Endothelial cell (in vitro differentiated cells): ENCODE results near the gene MAP3K2. TPM values are rescaled to one million over a fixed set of nuclear protein-coding genes. Genes with fewer than 3 reads are reported as not detected.

Experiments used
- DNase-seq: peaks from one replicate; pipeline ENCODE4 v3.0.0; 2021; ENCODE audit warnings: low spot score
- H3K27ac Mint-ChIP-seq: one replicate; pipeline ENCODE4 v1.8.0; 2021; ENCODE audit warnings: mixed read lengths, inconsistent platforms; ENCODE audit not compliant: unreplicated experiment
- H3K27me3 Mint-ChIP-seq: one replicate; pipeline ENCODE4 v1.8.0; 2021; ENCODE audit warnings: mild to moderate bottlenecking, moderate library complexity, mixed read lengths, inconsistent platforms; ENCODE audit not compliant: unreplicated experiment
- H3K36me3 Mint-ChIP-seq: one replicate; pipeline ENCODE4 v1.8.0; 2021; ENCODE audit warnings: mild to moderate bottlenecking, low read depth, mixed read lengths, inconsistent platforms; ENCODE audit not compliant: unreplicated experiment
- H3K4me1 Mint-ChIP-seq: one replicate; pipeline ENCODE4 v1.8.0; 2021; ENCODE audit warnings: mild to moderate bottlenecking, mixed read lengths, inconsistent platforms; ENCODE audit not compliant: unreplicated experiment
- H3K4me3 Mint-ChIP-seq: one replicate; pipeline ENCODE4 v1.8.0; 2021; ENCODE audit warnings: mild to moderate bottlenecking, mixed read lengths, inconsistent platforms; ENCODE audit not compliant: unreplicated experiment
- H3K9me3 Mint-ChIP-seq: one replicate; pipeline ENCODE4 v1.8.0; 2021; ENCODE audit warnings: mixed read lengths, inconsistent platforms; ENCODE audit not compliant: unreplicated experiment
- total RNA-seq: library from RNA; stranded (reverse); fragmentation: NEBNext Ultra II Directional; extraction: Animal tissue kit (Norgen Biotek cat#: 25700); gene quantifications from one replicate; pipeline ENCODE4 v1.2.1, GENCODE V29; 2021; ENCODE audit not compliant: unreplicated experiment
- TF ChIP-seq, protein P1 (sequence below): fragments of 200-600 bp; sonication (generic); IDR thresholded peaks from one replicate; pipeline ENCODE4 v1.5.0; 2021; ENCODE audit warnings: antibody characterized with exemption; ENCODE audit not compliant: unreplicated experiment

The MAP3K2 gene
- total RNA-seq, 1 donor from 2014 or later: 27.3 TPM

DNA sequence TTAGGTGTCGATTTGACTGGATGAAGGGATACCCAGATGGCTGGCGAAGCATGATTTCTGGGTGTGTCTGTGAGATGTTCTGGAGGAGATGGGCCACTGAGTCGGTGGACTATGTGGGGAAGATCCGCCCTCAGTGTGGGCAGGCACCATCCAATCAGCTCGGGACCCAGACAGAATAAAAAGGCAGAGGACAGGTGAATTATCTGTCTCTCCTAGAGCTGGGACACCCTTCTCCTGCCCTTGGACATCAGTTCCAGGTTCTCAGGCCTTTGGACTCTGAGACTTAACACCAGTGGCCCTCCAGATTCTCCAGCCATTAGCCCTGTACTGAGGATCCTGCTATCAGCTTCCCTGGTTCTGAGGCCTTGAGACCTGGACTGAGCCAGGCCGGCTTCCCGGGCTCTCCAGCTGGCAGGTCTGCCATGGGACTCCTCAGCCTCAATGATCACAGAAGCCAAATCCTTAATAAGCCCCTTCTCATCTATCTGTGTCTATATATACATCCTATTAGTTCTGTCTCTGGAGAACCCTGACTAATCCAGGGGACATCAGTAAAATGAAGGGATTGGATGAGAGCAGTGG, 42.2 kb upstream of the MAP3K2 start:
- H3K4me3 Mint-ChIP-seq: no peak overlapping the region
- TF ChIP-seq, protein P1, sequence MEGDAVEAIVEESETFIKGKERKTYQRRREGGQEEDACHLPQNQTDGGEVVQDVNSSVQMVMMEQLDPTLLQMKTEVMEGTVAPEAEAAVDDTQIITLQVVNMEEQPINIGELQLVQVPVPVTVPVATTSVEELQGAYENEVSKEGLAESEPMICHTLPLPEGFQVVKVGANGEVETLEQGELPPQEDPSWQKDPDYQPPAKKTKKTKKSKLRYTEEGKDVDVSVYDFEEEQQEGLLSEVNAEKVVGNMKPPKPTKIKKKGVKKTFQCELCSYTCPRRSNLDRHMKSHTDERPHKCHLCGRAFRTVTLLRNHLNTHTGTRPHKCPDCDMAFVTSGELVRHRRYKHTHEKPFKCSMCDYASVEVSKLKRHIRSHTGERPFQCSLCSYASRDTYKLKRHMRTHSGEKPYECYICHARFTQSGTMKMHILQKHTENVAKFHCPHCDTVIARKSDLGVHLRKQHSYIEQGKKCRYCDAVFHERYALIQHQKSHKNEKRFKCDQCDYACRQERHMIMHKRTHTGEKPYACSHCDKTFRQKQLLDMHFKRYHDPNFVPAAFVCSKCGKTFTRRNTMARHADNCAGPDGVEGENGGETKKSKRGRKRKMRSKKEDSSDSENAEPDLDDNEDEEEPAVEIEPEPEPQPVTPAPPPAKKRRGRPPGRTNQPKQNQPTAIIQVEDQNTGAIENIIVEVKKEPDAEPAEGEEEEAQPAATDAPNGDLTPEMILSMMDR: no peak
- DNase-seq: no peak
- H3K27ac Mint-ChIP-seq: no peak overlapping the region
- no peaks in the 10 kb centered on the region for H3K9me3 Mint-ChIP-seq
- no peaks in the 10 kb centered on the region for H3K4me1 Mint-ChIP-seq
- peaks cover 6% of the 10 kb centered on the region for H3K27me3 Mint-ChIP-seq
- H3K36me3 Mint-ChIP-seq: no peaks in the 10 kb centered on the region

DNA sequence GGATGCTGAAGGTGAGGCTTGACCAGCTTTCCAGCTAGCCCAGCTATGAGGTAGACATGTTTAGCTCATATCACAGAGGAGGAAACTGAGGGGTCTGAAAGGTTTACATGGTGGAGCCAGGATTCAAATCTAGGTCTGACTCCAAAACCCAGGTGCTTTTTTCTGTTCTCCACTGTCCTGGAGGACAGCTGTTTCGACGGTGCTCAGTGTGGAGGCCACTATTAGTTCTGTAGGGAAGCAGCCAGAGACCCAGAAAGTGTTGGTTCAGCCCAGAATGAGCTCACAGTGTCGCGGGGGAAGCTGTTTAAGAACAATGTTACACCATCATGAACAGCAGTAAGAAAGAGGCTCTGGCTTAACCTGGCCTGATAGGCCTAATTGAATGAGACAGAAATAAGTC, 41.5 kb upstream of the MAP3K2 start:
- no peak for DNase-seq
- Mint-ChIP-seq H3K9me3 (no peaks in the 10 kb centered on the region), H3K4me1 (no peaks in the 10 kb centered on the region), H3K4me3 (no peak overlapping the region), H3K27ac (no peak overlapping the region), H3K27me3 (peaks cover 6% of the 10 kb centered on the region), H3K36me3 (no peaks in the 10 kb centered on the region)
- TF ChIP-seq, protein P1: no peak

DNA sequence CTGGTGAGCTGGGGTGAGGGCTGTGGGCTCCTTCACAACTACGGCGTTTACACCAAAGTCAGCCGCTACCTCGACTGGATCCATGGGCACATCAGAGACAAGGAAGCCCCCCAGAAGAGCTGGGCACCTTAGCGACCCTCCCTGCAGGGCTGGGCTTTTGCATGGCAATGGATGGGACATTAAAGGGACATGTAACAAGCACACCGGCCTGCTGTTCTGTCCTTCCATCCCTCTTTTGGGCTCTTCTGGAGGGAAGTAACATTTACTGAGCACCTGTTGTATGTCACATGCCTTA, 41.0 kb upstream of the MAP3K2 start:
- no peak for DNase-seq
- Mint-ChIP-seq H3K4me3 (no peak overlapping the region), H3K9me3 (peaks cover 4% of the 10 kb centered on the region), H3K36me3 (peaks cover 4% of the 10 kb centered on the region), H3K27me3 (peaks cover 9% of the 10 kb centered on the region), H3K4me1 (peaks cover 4% of the 10 kb centered on the region), H3K27ac (no peak overlapping the region)
- TF ChIP-seq, protein P1: no peak

DNA sequence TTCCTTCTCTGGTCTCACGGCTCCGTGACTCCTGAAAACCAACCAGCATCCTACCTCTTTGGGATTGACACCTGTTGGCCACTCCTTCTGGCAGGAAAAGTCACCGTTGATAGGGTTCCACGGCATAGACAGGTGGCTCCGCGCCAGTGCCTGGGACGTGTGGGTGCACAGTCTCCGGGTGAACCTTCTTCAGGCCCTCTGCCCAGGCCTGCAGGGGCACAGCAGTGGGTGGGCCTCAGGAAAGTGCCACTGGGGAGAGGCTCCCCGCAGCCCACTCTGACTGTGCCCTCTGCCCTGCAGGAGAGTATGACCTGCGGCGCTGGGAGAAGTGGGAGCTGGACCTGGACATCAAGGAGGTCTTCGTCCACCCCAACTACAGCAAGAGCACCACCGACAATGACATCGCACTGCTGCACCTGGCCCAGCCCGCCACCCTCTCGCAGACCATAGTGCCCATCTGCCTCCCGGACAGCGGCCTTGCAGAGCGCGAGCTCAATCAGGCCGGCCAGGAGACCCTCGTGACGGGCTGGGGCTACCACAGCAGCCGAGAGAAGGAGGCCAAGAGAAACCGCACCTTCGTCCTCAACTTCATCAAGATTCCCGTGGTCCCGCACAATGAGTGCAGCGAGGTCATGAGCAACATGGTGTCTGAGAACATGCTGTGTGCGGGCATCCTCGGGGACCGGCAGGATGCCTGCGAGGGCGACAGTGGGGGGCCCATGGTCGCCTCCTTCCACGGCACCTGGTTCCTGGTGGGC, 40.5 kb upstream of the MAP3K2 start:
- H3K4me1 Mint-ChIP-seq: peaks cover 7% of the 10 kb centered on the region
- no peak for DNase-seq

More for the DNA sequence above, 40.5 kb upstream of the MAP3K2 start:
- no peak overlapping the region for H3K27ac Mint-ChIP-seq
- H3K9me3 Mint-ChIP-seq: peaks cover 5% of the 10 kb centered on the region
- peaks cover 12% of the 10 kb centered on the region for H3K27me3 Mint-ChIP-seq
- TF ChIP-seq, protein P1: no peak
- peaks cover 7% of the 10 kb centered on the region for H3K36me3 Mint-ChIP-seq
- no peak overlapping the region for H3K4me3 Mint-ChIP-seq
